Nephron (organoid): ENCODE results near the gene CD2AP.
A peak's percentile ranks its signal among the peaks of the same experiment; 100 is the strongest.

Experiments used
- H3K27ac Mint-ChIP-seq, 3 experiments: 2 replicates each; pipeline ENCODE4 v1.8.0; 2020; ENCODE audit warnings: mixed read lengths in 3 of 3, mild to moderate bottlenecking in 2 of 3, moderate library complexity in 1 of 3
- H3K27me3 Mint-ChIP-seq: 2 replicates; pipeline ENCODE4 v1.8.0; 2021; ENCODE audit warnings: low read depth, mild to moderate bottlenecking, moderate library complexity, mixed read lengths
- H3K36me3 Mint-ChIP-seq: 2 replicates; pipeline ENCODE4 v1.8.0; 2020; ENCODE audit warnings: low read depth, mixed read lengths
- H3K4me1 Mint-ChIP-seq: 2 replicates; pipeline ENCODE4 v1.8.0; 2020; ENCODE audit warnings: mixed read lengths
- H3K4me3 Mint-ChIP-seq, 3 experiments: 2 replicates each; pipeline ENCODE4 v1.8.0; 2020; ENCODE audit warnings: mild to moderate bottlenecking in 3 of 3, mixed read lengths in 3 of 3, moderate library complexity in 2 of 3
- H3K9me3 Mint-ChIP-seq: 2 replicates; pipeline ENCODE4 v1.8.0; 2020; ENCODE audit warnings: mixed read lengths
- TF ChIP-seq, protein P1 (sequence below), 3 experiments: fragments of 200-600 bp; sonication (generic); IDR thresholded peaks; one replicate each; pipeline ENCODE4 v1.5.0; 2021; ENCODE audit warnings: antibody characterized with exemption in 3 of 3; ENCODE audit not compliant: unreplicated experiment in 3 of 3

CD2AP gene

DNA sequence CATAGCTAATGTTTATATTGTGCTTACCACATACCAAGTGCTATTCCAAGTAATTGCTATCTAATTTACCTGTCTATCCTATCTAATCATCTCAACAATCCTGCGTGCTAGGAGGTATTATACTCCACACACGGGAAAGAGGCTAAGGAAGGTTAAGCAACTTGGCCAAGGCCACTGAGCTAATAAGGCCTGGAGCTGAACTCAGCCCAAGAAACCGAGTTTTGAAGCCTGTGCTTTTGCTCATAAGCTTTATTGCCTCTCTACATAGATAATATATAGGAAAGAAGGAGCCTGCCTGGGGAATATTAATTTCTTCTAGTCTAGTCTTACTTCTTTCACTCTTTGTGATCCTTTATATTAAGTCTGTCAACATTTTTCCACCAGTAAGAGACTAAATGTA is 153.0 kb downstream of the CD2AP start:
- TF ChIP-seq, protein P1, sequence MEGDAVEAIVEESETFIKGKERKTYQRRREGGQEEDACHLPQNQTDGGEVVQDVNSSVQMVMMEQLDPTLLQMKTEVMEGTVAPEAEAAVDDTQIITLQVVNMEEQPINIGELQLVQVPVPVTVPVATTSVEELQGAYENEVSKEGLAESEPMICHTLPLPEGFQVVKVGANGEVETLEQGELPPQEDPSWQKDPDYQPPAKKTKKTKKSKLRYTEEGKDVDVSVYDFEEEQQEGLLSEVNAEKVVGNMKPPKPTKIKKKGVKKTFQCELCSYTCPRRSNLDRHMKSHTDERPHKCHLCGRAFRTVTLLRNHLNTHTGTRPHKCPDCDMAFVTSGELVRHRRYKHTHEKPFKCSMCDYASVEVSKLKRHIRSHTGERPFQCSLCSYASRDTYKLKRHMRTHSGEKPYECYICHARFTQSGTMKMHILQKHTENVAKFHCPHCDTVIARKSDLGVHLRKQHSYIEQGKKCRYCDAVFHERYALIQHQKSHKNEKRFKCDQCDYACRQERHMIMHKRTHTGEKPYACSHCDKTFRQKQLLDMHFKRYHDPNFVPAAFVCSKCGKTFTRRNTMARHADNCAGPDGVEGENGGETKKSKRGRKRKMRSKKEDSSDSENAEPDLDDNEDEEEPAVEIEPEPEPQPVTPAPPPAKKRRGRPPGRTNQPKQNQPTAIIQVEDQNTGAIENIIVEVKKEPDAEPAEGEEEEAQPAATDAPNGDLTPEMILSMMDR (IDR thresholded peaks at IDR 0.05; ENCODE audit: unreplicated experiment in 3 of 3): no peak
- Mint-ChIP-seq H3K36me3 (no peaks in the 10 kb centered on the region), H3K27me3 (no peaks in the 10 kb centered on the region), H3K4me1 (peaks cover 18% of the 10 kb centered on the region), H3K4me3 (no peak overlapping the region), H3K27ac (no peak overlapping the region), H3K9me3 (peaks cover 3% of the 10 kb centered on the region)

DNA sequence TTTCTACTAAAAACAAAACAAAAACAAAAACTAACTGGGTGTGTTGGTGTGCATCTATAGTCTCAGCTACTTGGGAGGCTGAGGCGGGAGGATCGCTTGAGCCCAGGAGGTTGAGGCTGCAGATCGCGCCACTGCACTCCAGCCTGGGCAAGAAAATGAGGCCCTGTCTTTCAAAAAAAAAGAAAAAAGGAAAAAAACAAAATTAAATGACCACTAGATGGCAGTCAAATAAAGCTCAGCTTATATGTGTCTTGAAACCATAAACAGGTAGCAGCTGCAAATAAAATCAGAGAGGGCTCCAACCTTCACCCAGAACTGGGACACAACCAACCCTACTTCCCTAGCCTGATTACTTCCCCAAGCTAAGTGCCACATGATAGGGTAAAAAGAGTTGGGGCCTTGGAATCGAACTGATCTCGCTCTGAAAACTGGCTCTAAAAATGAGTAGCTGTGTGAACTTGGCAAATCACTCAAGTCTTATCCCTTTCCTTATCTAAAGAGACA is 153.7 kb downstream of the CD2AP start:
- H3K9me3 Mint-ChIP-seq: peaks cover 3% of the 10 kb centered on the region
- H3K4me3 Mint-ChIP-seq: no peak overlapping the region
- H3K36me3 Mint-ChIP-seq: no peaks in the 10 kb centered on the region
- no peaks in the 10 kb centered on the region for H3K27me3 Mint-ChIP-seq
- H3K4me1 Mint-ChIP-seq: peaks cover 18% of the 10 kb centered on the region
- peak overlapping the region in 2 of 3 experiments; percentile 13 to 45 for H3K27ac Mint-ChIP-seq
- TF ChIP-seq, protein P1 (IDR thresholded peaks at IDR 0.05; ENCODE audit: unreplicated experiment in 3 of 3): peak; percentile 67 to 70 (median 70)

DNA sequence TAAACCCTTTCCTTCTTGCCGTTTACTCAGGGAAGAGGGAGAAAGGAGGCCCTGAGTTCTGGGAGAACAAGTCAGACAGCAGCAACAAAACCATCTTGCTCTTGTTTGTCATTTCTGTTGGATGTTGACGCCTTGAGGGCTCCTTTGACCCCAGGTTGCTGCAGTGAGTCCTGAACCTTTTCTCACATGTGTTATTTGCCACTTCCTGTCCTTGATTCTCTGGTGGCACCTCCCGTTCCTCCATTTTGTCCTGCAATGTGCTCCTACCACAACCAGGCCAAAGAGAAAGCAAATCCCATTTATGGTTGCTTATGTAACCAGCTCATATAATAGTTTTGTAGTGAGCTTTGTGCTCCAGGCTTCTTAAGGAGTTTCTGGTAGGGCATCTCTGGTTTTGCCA is 154.2 kb downstream of the CD2AP start:
- TF ChIP-seq, protein P1 (IDR thresholded peaks at IDR 0.05; ENCODE audit: unreplicated experiment in 3 of 3): no peak
- Mint-ChIP-seq H3K4me1 (peaks cover 18% of the 10 kb centered on the region), H3K27ac (peak overlapping the region; percentile 13 to 53 (median 45)), H3K27me3 (no peaks in the 10 kb centered on the region), H3K4me3 (no peak overlapping the region), H3K9me3 (peaks cover 4% of the 10 kb centered on the region), H3K36me3 (no peaks in the 10 kb centered on the region)

DNA sequence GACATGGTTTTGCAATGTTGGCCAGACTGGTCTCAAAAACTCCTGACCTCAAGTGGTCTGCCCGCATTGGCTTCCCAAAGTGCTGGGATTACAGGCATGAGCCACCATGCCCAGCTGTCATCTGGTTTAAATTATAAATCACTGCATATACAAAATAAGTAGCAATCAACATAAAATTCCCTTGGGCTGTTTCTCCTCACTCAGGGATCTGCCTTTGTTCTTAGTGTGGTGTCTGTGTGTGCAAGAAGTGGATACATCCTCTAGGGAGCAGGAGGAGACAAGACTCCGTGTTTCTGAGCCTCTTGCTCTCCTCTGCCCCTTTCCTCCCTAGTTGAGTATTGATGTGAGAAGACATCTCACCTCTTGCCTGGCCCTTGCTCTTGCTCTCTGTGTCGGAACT is 155.6 kb downstream of the CD2AP start:
- Mint-ChIP-seq H3K27ac (peak overlapping the region in 1 of 3 experiments; percentile 70), H3K9me3 (peaks cover 15% of the 10 kb centered on the region), H3K4me1 (peaks cover 18% of the 10 kb centered on the region), H3K4me3 (no peak overlapping the region), H3K27me3 (no peaks in the 10 kb centered on the region), H3K36me3 (no peaks in the 10 kb centered on the region)
- TF ChIP-seq, protein P1 (IDR thresholded peaks at IDR 0.05; ENCODE audit: unreplicated experiment in 3 of 3): peak in 2 of 3 experiments; percentile 6 to 42

DNA sequence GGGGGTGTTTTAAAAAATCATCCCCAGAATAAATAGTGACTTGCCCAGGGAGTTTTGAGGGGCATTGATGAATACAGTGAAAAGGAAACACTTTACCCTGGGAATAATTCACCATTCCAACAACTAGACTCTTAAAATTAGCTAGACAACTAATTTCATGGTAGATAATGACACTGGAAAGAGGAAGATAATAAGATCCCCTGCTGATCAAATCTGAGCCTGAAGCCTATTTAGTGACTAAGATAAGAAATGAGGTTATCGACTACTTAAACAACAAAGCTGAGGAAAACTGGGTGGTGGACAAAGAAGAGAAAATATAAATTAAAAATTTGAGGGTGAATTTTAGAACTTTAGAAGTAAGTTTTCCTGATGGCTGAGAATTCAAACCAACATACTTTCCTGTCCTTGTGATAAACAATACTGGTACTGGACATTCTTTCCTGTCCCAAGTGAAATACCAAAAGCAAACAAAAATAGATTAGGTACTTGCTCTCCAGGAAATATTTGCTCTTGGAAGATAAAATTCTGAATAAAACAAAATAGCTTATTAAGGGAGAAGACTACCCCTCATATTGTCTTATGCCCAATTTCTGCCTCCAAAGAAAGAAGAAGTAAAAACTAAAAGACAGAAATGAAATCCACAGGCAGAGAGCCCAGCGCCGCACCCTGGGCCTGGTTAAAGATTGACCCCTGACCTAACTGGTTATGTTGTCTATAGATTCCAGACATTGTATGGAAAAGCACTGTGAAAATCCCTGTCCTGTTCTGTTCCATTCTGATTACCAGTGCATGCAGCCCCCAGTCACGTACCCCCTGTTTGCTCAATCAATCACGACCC is 156.8 kb downstream of the CD2AP start:
- Mint-ChIP-seq H3K4me3 (no peak overlapping the region), H3K36me3 (no peaks in the 10 kb centered on the region), H3K27ac (peak overlapping the region in 2 of 3 experiments; percentile 48 to 70)

More for the DNA sequence above, 156.8 kb downstream of the CD2AP start:
- TF ChIP-seq, protein P1 (IDR thresholded peaks at IDR 0.05; ENCODE audit: unreplicated experiment in 3 of 3): no peak
- peaks cover 25% of the 10 kb centered on the region for H3K9me3 Mint-ChIP-seq
- peaks cover 10% of the 10 kb centered on the region for H3K4me1 Mint-ChIP-seq
- no peaks in the 10 kb centered on the region for H3K27me3 Mint-ChIP-seq
